Measurements from ENCODE around the gene PIEZO2. TPM values are rescaled to one million over a fixed set of nuclear protein-coding genes. Genes with fewer than 3 reads are reported as not detected.
"Not testable (repeated sequence)": the region's sequence is repeated elsewhere in the genome, so short reads cannot be mapped to it uniquely, and the experiment has no call there.

PIEZO2 gene
- total RNA-seq, 2 experiments from 2014 or later: not detected

GRCh38 chr18:10923141-10923540 is 226.2 kb downstream of the PIEZO2 start:
- no peak overlapping the region for H3K27ac Mint-ChIP-seq
- H3K4me3 Mint-ChIP-seq: no peak overlapping the region
- no peaks in the 10 kb centered on the region for H3K4me1 Mint-ChIP-seq
- ChIA-PET POLR2A (no interaction called here), CTCF (no interaction called here)
- H3K36me3 Mint-ChIP-seq (ENCODE audit: low read depth): no peaks in the 10 kb centered on the region
- no peaks in the 10 kb centered on the region for H3K27me3 Mint-ChIP-seq
- no peaks in the 10 kb centered on the region for H3K9me3 Mint-ChIP-seq
- no peak for DNase-seq

DNA sequence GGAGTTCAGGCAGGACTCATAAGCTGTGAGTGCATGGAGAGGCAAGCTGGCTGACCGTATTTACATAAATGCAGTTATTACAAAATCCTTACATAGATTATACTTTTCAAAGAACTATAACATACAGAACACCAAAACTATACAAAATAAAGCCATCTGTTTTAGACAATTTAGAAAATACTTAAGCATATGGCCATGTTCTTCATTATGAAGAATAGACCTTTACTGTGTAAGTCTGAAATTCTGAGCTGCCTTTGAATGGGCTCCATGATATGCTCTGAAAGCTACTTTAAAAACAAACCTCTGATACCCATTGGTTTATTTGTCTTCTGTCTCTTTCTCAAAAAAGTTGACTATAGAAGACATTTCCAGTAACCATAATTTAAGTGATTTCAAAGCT is 226.7 kb downstream of the PIEZO2 start:
- CTCF ChIA-PET; DNase-seq; H3K27ac Mint-ChIP-seq; H3K9me3 Mint-ChIP-seq; H3K4me3 Mint-ChIP-seq; H3K27me3 Mint-ChIP-seq; POLR2A ChIA-PET; H3K36me3 Mint-ChIP-seq (ENCODE audit: low read depth); H3K4me1 Mint-ChIP-seq: not testable (repeated sequence)

DNA sequence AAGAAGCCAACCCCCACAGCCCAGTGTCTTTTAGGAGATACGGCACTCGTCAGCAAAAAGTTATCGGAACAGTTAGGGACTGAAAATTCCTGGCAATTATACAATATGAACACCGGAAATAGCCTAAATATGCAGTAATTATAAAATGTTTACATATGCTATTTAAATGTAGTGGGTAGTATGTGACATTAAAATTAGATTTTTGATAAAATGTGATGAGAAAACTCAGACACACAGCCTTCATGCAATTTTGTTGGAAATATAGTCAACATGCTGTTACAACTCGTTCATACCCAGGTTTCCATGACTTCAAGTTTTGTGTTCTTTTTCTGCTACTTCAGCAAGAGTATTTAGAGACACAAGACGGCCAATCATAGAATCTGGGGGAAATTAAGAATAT is 229.1 kb downstream of the PIEZO2 start:
- POLR2A ChIA-PET; H3K4me1 Mint-ChIP-seq; H3K36me3 Mint-ChIP-seq (ENCODE audit: low read depth); H3K4me3 Mint-ChIP-seq; H3K9me3 Mint-ChIP-seq; CTCF ChIA-PET; H3K27me3 Mint-ChIP-seq; DNase-seq; H3K27ac Mint-ChIP-seq: not testable (repeated sequence)

DNA sequence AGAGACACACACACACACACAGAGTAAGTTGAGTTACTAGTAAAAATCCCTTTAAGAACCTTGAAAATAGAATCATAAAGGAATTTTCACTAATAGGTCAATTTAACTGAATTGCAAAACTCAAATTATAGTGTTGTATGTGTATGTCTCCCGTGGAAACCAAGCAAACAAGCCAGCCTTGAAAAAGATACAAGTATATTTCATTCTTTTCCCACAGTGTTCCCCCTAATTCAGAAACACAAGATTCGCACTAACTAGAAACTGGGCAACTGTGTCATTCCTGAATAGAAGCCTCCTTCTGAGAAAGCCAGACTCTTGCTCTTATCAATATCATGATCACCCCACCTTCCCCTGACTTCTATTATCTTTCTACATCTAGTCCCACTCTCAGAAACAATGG is 229.5 kb downstream of the PIEZO2 start:
- no peak for DNase-seq
- CTCF ChIA-PET: no interaction called here
- no peak overlapping the region for H3K27ac Mint-ChIP-seq
- POLR2A ChIA-PET: no interaction called here
- no peaks in the 10 kb centered on the region for H3K27me3 Mint-ChIP-seq
- no peak overlapping the region for H3K4me3 Mint-ChIP-seq
- H3K4me1 Mint-ChIP-seq: no peaks in the 10 kb centered on the region
- no peaks in the 10 kb centered on the region for H3K36me3 Mint-ChIP-seq (ENCODE audit: low read depth)
- H3K9me3 Mint-ChIP-seq: no peaks in the 10 kb centered on the region

DNA sequence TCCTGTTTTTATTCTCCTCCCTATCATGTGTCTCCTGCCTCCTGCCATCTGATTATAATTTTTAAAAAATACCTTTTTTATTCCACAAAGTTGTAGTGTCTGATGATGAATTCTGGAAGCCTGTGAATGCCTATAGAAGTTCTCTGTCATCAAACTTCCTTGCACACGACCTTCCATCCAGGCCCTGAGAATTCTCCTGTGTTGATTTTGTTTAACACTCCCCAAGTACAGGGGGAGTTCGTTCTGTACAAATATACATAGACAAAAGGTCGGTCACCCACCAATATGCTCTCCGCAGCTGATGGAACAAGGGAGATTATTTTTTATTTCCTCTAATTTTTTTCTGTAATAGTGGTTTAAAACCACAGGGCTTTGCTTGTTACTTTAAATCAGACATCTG is 232.5 kb downstream of the PIEZO2 start:
- no peaks in the 10 kb centered on the region for H3K9me3 Mint-ChIP-seq
- no peak overlapping the region for H3K4me3 Mint-ChIP-seq
- CTCF ChIA-PET: no interaction called here
- no peak for DNase-seq
- no peaks in the 10 kb centered on the region for H3K4me1 Mint-ChIP-seq
- H3K27ac Mint-ChIP-seq: no peak overlapping the region
- no peaks in the 10 kb centered on the region for H3K36me3 Mint-ChIP-seq (ENCODE audit: low read depth)
- H3K27me3 Mint-ChIP-seq: no peaks in the 10 kb centered on the region
- POLR2A ChIA-PET: no interaction called here

- Mint-ChIP-seq H3K4me1 (no peaks in the 10 kb centered on the region), H3K27me3 (no peaks in the 10 kb centered on the region), H3K27ac (no peak overlapping the region), H3K4me3 (no peak overlapping the region), H3K9me3 (no peaks in the 10 kb centered on the region), H3K36me3 (ENCODE audit: low read depth) (no peaks in the 10 kb centered on the region)
- no peak for DNase-seq
- CTCF ChIA-PET: no interaction called here
- POLR2A ChIA-PET: no interaction called here
Measured at GRCh38 chr18:10916387-10916786, 233.0 kb downstream of the PIEZO2 start.

GRCh38 chr18:10915748-10916147 is 233.6 kb downstream of the PIEZO2 start:
- POLR2A ChIA-PET, CTCF ChIA-PET, H3K27me3 Mint-ChIP-seq: not testable (repeated sequence)

DNA sequence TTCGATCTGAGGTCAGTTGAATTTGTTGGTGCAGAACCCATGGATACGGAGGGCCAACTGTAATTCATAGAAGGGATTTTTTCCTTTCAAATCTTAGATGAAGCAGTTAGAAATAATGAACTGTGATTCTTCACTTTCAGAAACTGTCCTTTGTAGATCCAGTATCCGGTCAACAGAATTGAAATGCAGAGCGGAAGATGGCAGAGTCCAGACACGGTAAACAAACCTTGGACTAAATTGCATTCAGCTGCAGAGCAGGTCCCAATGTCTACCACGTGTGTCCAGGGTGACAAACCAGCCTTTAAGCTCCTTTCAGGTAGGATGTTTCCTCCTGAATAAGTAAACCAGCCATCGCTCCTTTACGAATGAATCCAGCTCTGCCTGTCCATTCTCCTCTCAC is 234.8 kb downstream of the PIEZO2 start:
- H3K27me3 Mint-ChIP-seq; H3K36me3 Mint-ChIP-seq (ENCODE audit: low read depth); H3K27ac Mint-ChIP-seq; DNase-seq; H3K4me1 Mint-ChIP-seq; POLR2A ChIA-PET; H3K4me3 Mint-ChIP-seq; CTCF ChIA-PET; H3K9me3 Mint-ChIP-seq: not testable (repeated sequence)

More at GRCh38 chr18:10915748-10916147, 233.6 kb downstream of the PIEZO2 start:
- not testable (repeated sequence) for H3K4me3 Mint-ChIP-seq; H3K36me3 Mint-ChIP-seq (ENCODE audit: low read depth); H3K4me1 Mint-ChIP-seq; DNase-seq; H3K9me3 Mint-ChIP-seq; H3K27ac Mint-ChIP-seq

GRCh38 chr18:10913919-10914318 is 235.4 kb downstream of the PIEZO2 start:
- Mint-ChIP-seq H3K27ac (no peak overlapping the region), H3K36me3 (ENCODE audit: low read depth) (no peaks in the 10 kb centered on the region), H3K9me3 (no peaks in the 10 kb centered on the region), H3K4me1 (no peaks in the 10 kb centered on the region), H3K4me3 (no peak overlapping the region), H3K27me3 (no peaks in the 10 kb centered on the region)
- no peak for DNase-seq
- ChIA-PET POLR2A (no interaction called here), CTCF (no interaction called here)

DNA sequence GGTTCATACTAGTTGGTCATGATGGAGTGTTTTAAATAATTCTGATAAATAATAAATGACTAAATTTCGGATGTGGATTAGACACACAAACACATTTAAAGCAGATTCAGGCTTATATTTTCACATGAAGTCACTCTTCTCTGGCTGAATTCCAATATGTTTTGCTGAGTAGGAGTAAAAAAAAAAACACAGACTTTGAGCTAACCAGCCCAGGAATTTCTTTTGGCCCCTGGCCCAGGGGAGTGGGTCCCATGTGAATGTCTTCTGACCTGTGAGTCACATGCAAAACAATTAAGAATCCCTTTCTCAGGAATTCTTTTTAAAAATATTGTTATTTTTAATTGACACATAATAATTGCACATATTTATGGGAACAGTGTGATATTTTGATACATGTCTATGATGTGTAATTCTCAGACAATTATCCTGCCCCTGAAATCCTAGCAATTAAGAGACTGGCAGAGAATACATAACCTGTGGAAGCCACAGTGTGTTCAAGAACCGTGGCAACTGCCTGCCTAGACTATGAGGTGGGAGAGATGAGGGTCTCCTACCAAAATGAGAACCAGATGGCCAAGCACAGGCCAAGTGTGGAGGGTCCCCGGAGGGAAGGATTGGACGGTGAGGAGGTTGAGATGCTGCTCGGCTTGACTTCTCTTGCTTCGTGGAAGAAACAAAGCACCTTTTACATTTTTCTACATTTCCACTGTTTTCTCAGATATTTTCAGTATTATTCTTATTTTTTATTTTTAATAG is 236.4 kb downstream of the PIEZO2 start:
- Mint-ChIP-seq H3K36me3 (ENCODE audit: low read depth) (no peaks in the 10 kb centered on the region), H3K27me3 (no peaks in the 10 kb centered on the region), H3K4me1 (no peaks in the 10 kb centered on the region), H3K9me3 (no peaks in the 10 kb centered on the region), H3K4me3 (no peak overlapping the region), H3K27ac (no peak overlapping the region)
- ChIA-PET CTCF (no interaction called here), POLR2A (no interaction called here)
- no peak for DNase-seq

GRCh38 chr18:10909724-10910123 is 239.6 kb downstream of the PIEZO2 start:
- Mint-ChIP-seq H3K27ac (no peak overlapping the region), H3K4me1 (no peaks in the 10 kb centered on the region), H3K4me3 (no peak overlapping the region), H3K36me3 (ENCODE audit: low read depth) (no peaks in the 10 kb centered on the region), H3K27me3 (no peaks in the 10 kb centered on the region), H3K9me3 (no peaks in the 10 kb centered on the region)
- no peak for DNase-seq
- ChIA-PET CTCF (no interaction called here), POLR2A (no interaction called here)

GRCh38 chr18:10908760-10909159 is 240.6 kb downstream of the PIEZO2 start:
- CTCF ChIA-PET: no interaction called here
- H3K9me3 Mint-ChIP-seq: no peaks in the 10 kb centered on the region
- H3K4me1 Mint-ChIP-seq: no peaks in the 10 kb centered on the region
- no peak overlapping the region for H3K27ac Mint-ChIP-seq
- no peak overlapping the region for H3K4me3 Mint-ChIP-seq
- POLR2A ChIA-PET: no interaction called here
- no peaks in the 10 kb centered on the region for H3K36me3 Mint-ChIP-seq (ENCODE audit: low read depth)
- no peak for DNase-seq
- no peaks in the 10 kb centered on the region for H3K27me3 Mint-ChIP-seq

- CTCF ChIA-PET: interaction anchor here (0.6 kb wide), 1 partner anchor 18 kb away, joined by 3 read pairs; no protein-coding TSS in a partner anchor
Measured at GRCh38 chr18:10907749-10908148, 241.6 kb downstream of the PIEZO2 start.

GRCh38 chr18:10901329-10901728 is 248.0 kb downstream of the PIEZO2 start:
- Mint-ChIP-seq H3K27ac (no peak overlapping the region), H3K4me1 (no peaks in the 10 kb centered on the region), H3K36me3 (ENCODE audit: low read depth) (no peaks in the 10 kb centered on the region), H3K4me3 (no peak overlapping the region), H3K9me3 (no peaks in the 10 kb centered on the region), H3K27me3 (no peaks in the 10 kb centered on the region)
- CTCF ChIA-PET: no interaction called here
- no peak for DNase-seq
- POLR2A ChIA-PET: no interaction called here

More at GRCh38 chr18:10907749-10908148, 241.6 kb downstream of the PIEZO2 start:
- no peak overlapping the region for H3K4me3 Mint-ChIP-seq
- no peak overlapping the region for H3K27ac Mint-ChIP-seq
- no peaks in the 10 kb centered on the region for H3K27me3 Mint-ChIP-seq
- no peak for DNase-seq
- no peaks in the 10 kb centered on the region for H3K9me3 Mint-ChIP-seq
- no peaks in the 10 kb centered on the region for H3K4me1 Mint-ChIP-seq
- POLR2A ChIA-PET: no interaction called here
- H3K36me3 Mint-ChIP-seq (ENCODE audit: low read depth): no peaks in the 10 kb centered on the region
